SIG-M5 treated with dmso at 0.1 percent for 504 hours (cell line): ENCODE results near the gene ANTKMT.
"Not testable (repeated sequence)": the region's sequence is repeated elsewhere in the genome, so short reads cannot be mapped to it uniquely, and the experiment has no call there.

Experiments used
- DNase-seq: peaks from one replicate; lab custom pipeline; 2025; ENCODE audit not compliant: unreplicated experiment; lab: John Stamatoyannopoulos, UW

ANTKMT gene

GRCh38 chr16:680967-681745 is 39.8 kb upstream of the ANTKMT start:
- no peak for DNase-seq

DNA sequence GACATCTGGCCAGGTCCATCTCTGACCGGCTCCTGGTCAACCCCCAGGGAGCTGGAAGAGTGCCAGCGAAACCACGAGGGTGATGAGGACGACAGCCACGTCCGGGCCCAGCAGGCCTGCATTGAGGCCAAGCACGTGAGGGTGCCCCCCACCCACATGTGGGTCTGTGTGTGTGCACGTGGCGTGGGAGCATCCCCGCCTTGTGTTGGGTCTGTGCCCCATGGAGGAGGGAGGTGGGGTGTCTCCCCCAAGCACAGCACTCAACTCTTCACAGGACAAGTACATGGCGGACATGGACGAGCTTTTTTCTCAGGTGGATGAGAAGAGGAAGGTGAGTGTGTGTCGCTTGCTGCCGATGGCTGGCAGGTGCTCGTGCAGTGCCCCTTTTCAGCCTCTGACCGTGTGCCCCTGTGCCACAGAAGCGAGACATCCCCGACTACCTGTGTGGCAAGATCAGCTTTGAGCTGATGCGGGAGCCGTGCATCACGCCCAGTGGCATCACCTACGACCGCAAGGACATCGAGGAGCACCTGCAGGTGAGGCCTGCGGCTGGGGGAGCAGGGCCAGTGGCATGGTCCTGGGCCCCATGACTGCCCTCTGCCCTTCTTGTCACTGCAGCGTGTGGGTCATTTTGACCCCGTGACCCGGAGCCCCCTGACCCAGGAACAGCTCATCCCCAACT is 39.1 kb upstream of the ANTKMT start:
- DNase-seq = no peak

DNA sequence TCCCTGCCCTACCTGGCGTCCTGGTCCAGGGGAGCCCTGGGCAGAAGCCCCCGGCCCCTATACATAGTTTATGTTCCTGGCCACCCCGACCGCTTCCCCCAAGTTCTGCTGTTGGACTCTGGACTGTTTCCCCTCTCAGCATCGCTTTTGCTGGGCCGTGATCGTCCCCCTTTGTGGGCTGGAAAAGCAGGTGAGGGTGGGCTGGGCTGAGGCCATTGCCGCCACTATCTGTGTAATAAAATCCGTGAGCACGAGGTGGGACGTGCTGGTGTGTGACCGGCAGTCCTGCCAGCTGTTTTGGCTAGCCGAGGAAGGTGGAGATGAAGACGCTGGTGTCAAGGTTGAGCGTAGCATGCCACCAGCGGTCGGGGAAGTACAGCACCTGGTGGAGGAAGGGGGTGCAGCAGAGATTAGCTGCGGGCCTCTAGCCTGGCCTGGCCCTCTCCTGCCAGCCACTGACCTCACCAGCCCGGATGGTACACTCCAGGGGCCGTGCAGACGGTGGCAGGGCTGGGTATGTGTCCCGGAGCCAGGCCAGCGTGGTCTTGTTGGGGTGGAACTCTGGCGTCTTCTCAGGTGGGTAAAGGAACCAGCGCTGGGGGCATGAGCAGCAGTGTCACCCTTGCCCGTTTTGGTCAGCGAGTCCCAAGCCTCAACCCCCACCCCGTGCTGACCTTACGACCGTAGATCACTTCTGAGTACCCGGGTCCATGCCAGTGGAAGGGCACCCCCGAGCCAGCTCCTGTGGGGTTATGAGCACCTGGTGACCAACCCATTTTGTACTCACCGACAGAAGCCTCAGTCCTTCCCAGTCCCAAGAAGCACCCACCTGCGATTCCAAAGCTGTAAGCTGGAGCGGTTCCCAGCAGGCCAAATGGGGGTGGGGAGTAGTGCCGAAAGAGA is 38.2 kb upstream of the ANTKMT start:
- no peak for DNase-seq

- no peak for DNase-seq
Measured at GRCh38 chr16:683396-684070, 37.4 kb upstream of the ANTKMT start.

DNA sequence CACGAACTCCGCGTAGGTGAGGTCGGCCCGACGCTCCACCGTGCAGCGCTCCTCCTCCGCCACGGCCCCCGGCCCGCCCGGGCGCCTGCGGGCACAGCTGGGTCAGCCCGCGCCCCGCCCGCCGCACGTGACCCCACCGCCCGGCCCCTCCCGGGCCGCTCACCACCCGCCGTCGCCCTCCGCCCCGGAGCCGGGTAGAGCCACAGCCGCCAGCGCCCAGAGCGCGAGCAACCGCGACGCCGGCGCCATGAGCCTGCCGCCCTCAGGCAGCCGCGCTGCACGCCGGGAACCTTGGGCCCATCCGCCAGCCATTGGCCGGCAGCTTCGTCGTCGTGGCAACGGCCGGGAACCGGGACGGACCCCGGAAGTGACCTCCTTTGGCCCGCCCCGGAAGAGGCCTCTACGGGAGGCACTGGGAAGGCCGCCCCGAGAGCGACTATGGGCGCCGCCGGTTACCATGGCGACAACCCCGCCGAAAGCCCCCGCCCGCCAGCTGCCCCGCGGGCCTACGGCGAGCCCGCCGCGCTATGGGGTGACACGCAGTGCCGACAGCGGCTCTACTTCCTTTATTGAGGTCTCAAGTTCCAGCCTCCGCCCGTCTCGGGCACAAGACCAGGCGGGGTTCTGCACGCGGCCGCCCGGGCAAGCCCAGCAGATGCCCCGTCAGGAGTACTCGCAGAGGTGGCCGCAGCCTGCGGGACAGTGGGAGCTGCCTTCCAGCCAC is 36.7 kb upstream of the ANTKMT start, which contains the start of gene JMJD8:
Gene JMJD8, minus strand, starts transcription at position 264 of the 724 bp plus-strand sequence. Its CDS starts 15 bp downstream, at position 249.
- peak; percentile 90 for DNase-seq

GRCh38 chr16:684961-685696 is 35.8 kb upstream of the ANTKMT start:
- DNase-seq = no peak

- DNase-seq = no peak
Measured at GRCh38 chr16:685967-686366, 35.0 kb upstream of the ANTKMT start.

GRCh38 chr16:686459-687260 is 34.3 kb upstream of the ANTKMT start:
- no peak for DNase-seq

GRCh38 chr16:687499-687898 is 33.4 kb upstream of the ANTKMT start:
- DNase-seq = no peak

DNA sequence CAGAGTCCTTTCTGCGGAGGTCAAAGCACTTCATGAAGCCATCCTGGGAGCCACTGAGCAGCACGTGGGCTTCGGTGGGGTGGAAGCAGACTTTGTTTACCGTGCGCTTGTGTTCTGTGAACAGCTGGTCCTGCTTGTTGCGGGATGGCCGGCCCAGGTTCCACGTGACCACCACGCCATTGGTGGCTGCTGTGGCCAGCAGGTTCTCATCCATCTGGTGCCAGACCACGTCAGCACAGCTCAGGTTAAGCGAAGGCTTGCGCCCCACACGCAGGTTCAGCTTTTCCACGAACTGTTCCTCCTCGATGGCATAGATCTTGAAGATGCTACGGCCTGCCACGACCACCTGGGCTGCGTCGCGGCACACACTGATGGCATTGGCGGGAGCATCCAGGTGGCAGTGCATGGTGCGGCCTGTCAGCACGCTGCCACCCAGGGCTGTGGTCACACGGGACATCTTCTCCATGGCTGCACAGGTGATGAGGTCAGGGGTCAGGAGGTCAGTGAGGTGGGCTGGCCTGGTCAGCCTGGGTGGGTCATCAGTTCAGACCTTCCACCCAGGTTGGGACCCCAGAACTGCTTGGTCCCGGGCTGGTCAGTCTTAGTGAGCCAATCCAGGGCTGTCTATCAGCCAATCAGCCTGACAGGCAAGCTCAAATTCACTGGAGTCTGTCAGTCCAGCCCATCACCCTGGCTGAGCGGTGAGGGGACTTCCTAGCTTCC is 31.6 kb upstream of the ANTKMT start:
- no peak for DNase-seq

- not testable (repeated sequence) for DNase-seq
Measured at GRCh38 chr16:691242-691641, 29.7 kb upstream of the ANTKMT start.

DNA sequence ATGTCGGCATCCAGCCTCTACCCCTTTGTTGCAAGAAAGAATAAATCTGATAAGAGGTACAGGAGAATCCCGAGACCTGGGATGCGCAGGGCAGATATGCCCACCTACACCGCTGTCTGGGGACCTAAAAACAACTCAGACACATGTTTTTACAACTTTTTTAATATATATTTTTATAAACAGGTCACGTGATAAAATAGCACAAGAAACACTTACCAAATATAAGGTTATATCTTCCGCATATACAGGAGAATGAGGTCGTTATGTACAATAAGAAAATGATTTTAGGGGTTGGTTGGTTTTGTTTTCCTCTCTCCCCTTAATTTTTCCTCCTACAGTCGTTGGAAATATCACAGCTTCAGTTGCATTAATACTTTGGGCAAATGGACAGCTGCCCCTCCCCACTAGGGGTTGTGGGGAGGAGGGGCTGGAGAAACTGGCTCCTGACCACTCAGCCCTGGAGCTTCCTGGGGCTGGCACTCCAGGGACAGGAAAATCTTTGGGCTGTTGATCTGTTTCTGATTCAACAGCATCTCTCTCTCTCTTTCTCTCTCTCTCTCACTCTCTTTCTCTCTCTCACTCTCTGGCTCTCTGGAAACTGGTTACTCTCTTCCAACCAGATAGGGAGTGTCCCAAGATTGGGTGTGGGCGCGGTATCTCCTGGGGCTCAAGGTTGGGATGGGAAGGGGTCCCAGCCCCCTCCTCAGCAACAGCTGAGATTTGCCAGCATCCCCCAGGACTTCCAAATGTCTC is 28.4 kb upstream of the ANTKMT start:
- no peak for DNase-seq

GRCh38 chr16:693364-693763 is 27.6 kb upstream of the ANTKMT start:
- DNase-seq = no peak

GRCh38 chr16:693766-694165 is 27.2 kb upstream of the ANTKMT start:
- DNase-seq = no peak

DNA sequence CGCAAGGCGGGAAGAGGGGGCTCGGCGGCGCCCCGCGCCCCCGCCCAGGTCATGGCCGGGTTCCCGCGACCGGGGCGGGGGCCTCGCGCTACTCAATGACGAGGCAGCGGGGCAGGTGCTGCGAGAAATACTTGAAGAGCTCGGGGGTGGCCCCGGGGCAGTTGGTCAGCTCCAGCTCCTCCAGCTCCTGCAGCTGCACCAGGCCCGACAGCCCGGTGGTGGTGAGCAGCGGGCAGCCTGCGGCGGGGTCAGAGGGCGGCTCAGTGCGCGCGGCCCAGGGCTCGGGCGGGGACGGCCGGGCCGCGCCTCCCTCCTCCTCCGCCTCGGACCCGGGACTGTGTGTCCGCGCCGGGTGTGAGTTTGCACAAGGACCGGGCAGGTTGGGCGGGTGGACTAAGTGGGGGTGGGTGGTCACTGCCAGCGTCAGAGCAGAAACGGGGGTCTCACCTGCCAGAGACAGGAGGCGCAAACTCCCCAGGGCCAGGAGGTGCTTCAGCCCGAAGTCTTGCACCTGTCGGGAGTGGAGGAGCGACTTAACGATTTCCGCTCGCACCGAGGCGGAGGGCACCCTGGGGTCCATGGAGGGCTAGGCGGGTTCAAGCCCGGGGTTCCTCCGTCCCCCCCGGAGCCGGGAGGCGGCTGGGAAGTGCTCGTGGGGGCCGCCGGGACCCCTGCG is 26.6 kb upstream of the ANTKMT start:
- DNase-seq = no peak

DNA sequence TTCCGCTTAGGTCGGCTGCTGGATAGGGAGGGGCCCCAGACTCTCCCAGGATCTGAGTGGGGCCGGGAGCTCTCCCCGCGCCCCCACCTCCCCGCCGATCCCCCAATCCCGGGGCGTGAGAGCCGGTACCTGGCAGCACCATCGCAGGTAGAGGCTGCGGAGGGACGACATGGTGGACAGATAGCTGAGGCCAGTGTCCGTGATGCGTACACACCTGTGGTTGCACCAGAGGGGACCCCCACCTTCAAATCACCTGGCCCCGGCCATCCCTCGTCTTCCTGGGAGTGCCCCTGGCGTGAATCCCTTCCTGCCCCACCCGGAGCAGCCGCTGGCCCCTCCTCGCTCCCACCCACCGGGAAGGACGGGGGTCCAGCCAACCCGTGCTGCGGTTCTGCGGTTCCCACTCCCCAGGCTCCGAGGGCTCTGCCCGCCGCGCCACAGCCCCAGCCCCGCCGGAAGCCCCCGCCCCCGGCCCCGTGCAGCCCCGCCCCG is 26.0 kb upstream of the ANTKMT start:
- DNase-seq = no peak
